ENCODE results near the gene PIAS2. TPM values are rescaled to one million over a fixed set of nuclear protein-coding genes. Genes with fewer than 3 reads are reported as not detected.

Gene PIAS2
- total RNA-seq, 4 donors from 2014 or later = 19.5 to 33.8 (median 27.0) TPM

DNA sequence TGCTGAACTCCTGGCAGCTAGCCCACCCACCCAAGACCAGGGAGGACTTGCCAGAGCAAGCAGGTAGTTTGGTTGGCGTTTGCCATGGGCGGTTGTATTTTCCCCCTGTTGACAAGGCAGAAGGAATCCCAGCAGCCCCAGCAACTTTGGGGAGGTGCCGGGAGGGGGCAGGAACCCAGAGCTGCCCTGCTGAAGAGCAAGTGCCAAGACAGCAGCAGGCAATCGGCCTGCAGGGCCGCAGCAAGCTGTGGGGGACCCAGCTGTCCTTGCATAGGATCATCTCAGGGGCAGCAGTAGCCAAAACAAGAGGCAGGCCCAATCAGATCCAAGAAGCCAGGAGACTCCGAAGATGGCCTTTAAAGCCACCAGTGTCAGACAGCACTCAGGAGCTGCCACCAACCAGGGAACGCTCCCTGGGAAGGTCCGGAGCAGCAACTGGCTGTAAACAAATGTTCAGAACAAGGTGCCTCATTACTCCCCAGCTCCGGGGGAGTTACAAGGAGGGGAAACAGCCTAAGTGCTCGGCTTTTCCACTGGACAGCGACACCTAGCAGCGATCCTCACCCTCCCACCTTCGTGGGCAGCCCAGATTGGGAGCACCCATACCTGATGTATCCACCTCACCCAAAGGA is 162.5 kb downstream of the PIAS2 start:
- 69% methylated on average over 13 of the region's 13 CpGs; no CpG with 5 or more reads in 1 of the 2 donors for WGBS, 2 donors (ENCODE audit: low coverage in 1 of 2)
- TF ChIP-seq EP300 (IDR thresholded peaks at IDR 0.05; ENCODE audit: low read depth) = no peak
- TF ChIP-seq POLR2A (IDR thresholded peaks at IDR 0.05) = no peak
- TF ChIP-seq CTCF (IDR thresholded peaks at IDR 0.05) = no peak
- no peak for TF ChIP-seq POLR2AphosphoS5 (IDR thresholded peaks at IDR 0.05)
- H3K9me3 ChIP-seq = no peaks in the 10 kb centered on the region
- peaks cover 0 to 24% (median 19%) of the 10 kb centered on the region in 4 donors for H3K4me1 ChIP-seq
- no peak for DNase-seq
- no peak overlapping the region for H3K27ac ChIP-seq
- H3K36me3 ChIP-seq = no peaks in the 10 kb centered on the region
- intact Hi-C loops (cut with DNase I; ENCODE audit: low total_unique reads) (no loop called here), in situ Hi-C loops (cut with MboI; ENCODE audit: low pct_ligation_motif_present in 1 of 4, low pct_unique_long_range_greater_than_20kb in 1 of 4, low sequenced_read_pairs in 3 of 4) (no loop called here)
- H3K27me3 ChIP-seq = peaks cover 57% of the 10 kb centered on the region
- no peak overlapping the region for H3K4me3 ChIP-seq

DNA sequence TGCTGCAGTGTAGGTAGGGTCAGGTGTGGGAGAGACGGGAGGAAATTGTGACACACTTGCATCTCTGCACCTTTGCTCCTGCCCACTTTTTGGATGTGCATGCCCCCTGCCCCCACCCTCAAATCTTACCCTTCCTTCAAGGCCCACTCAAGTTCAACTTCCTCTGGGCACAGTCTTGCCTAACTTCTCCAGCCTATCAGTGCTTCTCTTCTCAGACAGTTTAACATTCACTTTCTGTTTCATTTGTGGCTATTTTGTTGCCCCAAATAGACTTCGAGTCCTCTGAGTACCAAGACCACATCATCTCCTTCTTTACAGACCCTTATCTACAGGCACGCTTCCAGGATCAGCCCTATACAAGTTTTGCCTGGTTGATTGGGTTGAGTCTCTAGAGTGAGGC is 163.1 kb downstream of the PIAS2 start:
- Histone ChIP-seq H3K27me3 (peaks cover 52% of the 10 kb centered on the region), H3K9me3 (no peaks in the 10 kb centered on the region), H3K4me3 (no peak overlapping the region), H3K27ac (no peak overlapping the region), H3K4me1 (peaks cover 0 to 24% (median 19%) of the 10 kb centered on the region in 4 donors), H3K36me3 (no peaks in the 10 kb centered on the region)
- 61 to 71% methylated on average over 2 to 3 of the region's 3 CpGs for WGBS, 2 donors (ENCODE audit: low coverage in 1 of 2)
- intact Hi-C loops (cut with DNase I; ENCODE audit: low total_unique reads) = no loop called here
- DNase-seq = no peak
- TF ChIP-seq POLR2AphosphoS5 (IDR thresholded peaks at IDR 0.05) (no peak), POLR2A (IDR thresholded peaks at IDR 0.05) (no peak), EP300 (IDR thresholded peaks at IDR 0.05; ENCODE audit: low read depth) (no peak), CTCF (IDR thresholded peaks at IDR 0.05) (no peak)
- in situ Hi-C loops (cut with MboI; ENCODE audit: low pct_ligation_motif_present in 1 of 4, low pct_unique_long_range_greater_than_20kb in 1 of 4, low sequenced_read_pairs in 3 of 4) = no loop called here

Other genes starting within 250 kb of the PIAS2 start
- under 1 TPM in 1 of 4 donors, not detected in 3; 0.41 TPM for gene ST8SIA5, start 160.5 kb downstream of the PIAS2 start, total RNA-seq
- gene KATNAL2, start 95 bp upstream of the PIAS2 start, total RNA-seq = 1 to 10 TPM; 4.4 to 5.2 (median 5.0) TPM
- gene ELOA2, start 118.1 kb upstream of the PIAS2 start, total RNA-seq = not detected
- gene HDHD2, start 233.0 kb upstream of the PIAS2 start, total RNA-seq = 10 to 100 TPM; 14.2 to 63.3 (median 30.3) TPM